ENCODE results near the gene IGHMBP2.

The IGHMBP2 gene

DNA sequence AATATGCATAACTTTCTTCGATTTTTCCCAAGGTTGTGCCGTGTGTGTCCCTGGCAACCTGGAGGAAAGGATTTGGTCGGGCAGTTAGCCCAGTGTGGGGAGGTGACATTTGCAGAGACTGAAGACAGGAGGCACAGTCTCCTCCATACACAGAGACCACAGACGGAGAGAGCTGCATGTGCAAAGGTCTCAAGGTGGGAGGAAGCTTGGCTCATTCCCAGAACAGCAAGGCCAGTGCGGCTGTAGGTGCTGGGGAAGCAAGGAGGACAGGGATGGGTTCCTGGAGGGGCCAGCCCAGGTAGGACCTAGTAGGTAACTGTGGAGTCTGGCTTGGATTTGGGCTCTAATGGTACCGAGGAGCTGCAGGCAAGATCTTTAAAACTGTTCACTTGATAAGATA is 41.3 kb upstream of the IGHMBP2 start:
- no peak for TF ChIP-seq CTCF (IDR thresholded peaks at IDR 0.05; ENCODE audit: low read depth, low read length, missing control alignments)
- no peak overlapping the region for H3K4me3 ChIP-seq (ENCODE audit: low read depth, low read length)
- no peak for DNase-seq (ENCODE audit: low read depth)

DNA sequence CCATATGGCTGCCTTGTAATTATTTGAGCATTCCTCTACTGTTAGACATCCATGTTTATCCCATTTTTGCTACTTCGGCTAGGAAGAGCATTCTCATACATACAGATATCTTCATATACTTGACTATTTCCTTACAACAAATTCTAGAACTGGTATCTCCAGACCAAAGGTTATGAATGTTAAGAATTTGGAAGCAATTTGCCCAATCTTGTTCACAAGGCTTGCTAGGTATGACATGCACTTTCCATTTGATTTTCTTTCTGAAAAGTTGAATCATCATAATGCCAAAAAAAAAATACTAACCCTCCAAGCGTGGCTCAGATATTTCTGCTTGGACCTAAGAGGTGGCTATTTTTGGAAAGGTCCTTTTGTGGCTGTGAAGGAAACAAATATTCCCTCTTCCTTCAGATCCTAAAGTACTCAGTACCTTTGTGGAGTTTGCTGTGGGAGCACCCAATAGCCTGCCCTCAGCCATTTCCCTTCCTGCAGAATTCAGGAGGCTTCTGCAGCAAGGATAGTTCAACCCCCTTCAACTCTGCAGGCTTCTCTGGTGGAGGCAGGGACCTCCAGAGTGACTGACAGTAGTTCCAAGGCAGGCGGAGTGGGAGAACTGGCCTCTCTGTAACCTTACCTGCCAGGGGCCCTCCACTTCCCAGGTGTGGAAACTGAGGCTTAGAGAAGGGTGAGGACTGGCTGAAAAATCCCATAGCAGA is 40.0 kb upstream of the IGHMBP2 start:
- H3K4me3 ChIP-seq (ENCODE audit: low read depth, low read length) = no peak overlapping the region
- no peak for TF ChIP-seq CTCF (IDR thresholded peaks at IDR 0.05; ENCODE audit: low read depth, low read length, missing control alignments)
- no peak for DNase-seq (ENCODE audit: low read depth)

GRCh38 chr11:68865241-68865640 is 38.5 kb upstream of the IGHMBP2 start:
- DNase-seq (ENCODE audit: low read depth) = no peak
- no peak for TF ChIP-seq CTCF (IDR thresholded peaks at IDR 0.05; ENCODE audit: low read depth, low read length, missing control alignments)
- H3K4me3 ChIP-seq (ENCODE audit: low read depth, low read length) = no peak overlapping the region

DNA sequence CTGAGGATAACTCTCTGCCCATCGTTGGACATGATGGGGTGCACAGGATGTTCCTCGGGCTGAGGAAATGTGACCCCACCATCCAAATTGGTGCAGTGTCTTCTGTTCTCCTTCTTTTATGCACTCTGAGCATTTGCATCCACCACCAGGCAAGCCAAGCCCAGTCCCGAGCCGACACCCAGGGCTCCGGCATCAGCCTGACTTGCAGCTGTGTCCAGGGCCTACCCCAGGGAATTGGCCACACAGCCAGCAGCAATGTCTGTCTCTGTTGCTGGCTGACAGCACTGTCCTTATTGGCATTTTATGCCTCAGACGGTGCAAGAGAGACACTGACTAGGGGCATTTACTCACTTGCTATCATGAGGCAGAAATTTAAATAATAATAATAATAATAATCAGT is 36.6 kb upstream of the IGHMBP2 start:
- DNase-seq (ENCODE audit: low read depth) = no peak
- no peak for TF ChIP-seq CTCF (IDR thresholded peaks at IDR 0.05; ENCODE audit: low read depth, low read length, missing control alignments)
- no peak overlapping the region for H3K4me3 ChIP-seq (ENCODE audit: low read depth, low read length)

DNA sequence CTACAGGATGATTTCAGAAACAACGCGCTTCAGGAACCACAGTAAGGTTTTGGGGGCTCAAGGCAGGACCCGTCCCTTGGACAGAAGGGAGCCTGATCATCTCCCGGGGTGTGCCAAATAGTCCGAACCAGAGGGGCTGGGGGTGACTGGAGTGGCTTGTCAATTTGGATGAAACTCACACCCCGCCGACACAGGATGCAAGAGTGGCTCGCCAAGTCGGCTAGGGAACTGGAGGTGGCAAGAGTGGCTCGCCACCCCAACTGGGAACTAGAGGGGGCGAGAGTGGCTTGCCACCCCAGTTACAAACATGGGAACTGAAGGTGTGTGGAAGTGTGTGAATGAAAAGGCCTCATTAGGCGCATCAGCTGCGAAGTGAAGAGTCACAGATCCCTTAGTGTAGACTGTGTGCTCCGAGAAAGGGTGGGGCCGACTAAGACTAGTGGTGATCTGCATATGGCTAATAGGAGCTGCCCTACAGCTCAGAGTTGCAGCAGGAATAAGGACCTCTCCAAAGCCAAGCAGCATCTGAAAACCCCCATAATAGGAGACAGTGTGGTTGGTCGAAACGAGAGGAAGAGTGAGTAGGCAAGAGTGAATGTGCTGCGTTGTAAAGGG is 35.4 kb upstream of the IGHMBP2 start:
- no peak for DNase-seq (ENCODE audit: low read depth)
- TF ChIP-seq CTCF (IDR thresholded peaks at IDR 0.05; ENCODE audit: low read depth, low read length, missing control alignments) = no peak
- no peak overlapping the region for H3K4me3 ChIP-seq (ENCODE audit: low read depth, low read length)

GRCh38 chr11:68870470-68870869 is 33.2 kb upstream of the IGHMBP2 start:
- no peak for TF ChIP-seq CTCF (IDR thresholded peaks at IDR 0.05; ENCODE audit: low read depth, low read length, missing control alignments)
- no peak for DNase-seq (ENCODE audit: low read depth)
- no peak overlapping the region for H3K4me3 ChIP-seq (ENCODE audit: low read depth, low read length)
